HCT116 (cell line): ENCODE measurements around the gene YAP1.

Source experiments
- CBX3 ChIP-seq: IDR thresholded peaks from 2 replicates; pipeline ENCODE4 v1.6.1; 2012; ENCODE audit warnings: low read depth
- CTCF ChIP-seq, 3 experiments: fragments of 200-600 bp in 1 of 3; sonication (generic) in 1 of 3; IDR thresholded peaks in 2 of 3; conservative IDR thresholded peaks in 1 of 3; 2 replicates each; pipeline ENCODE4 v1.5.1; 2012 to 2017; ENCODE audit warnings: low read depth in 2 of 3, low read length in 2 of 3, antibody characterized with exemption in 1 of 3, borderline replicate concordance in 1 of 3, control low read depth in 1 of 3, mild to moderate bottlenecking in 1 of 3, mixed read lengths in 1 of 3, mixed run types in 1 of 3, moderate library complexity in 1 of 3; ENCODE audit not compliant: insufficient read depth in 1 of 3
- EZH2 ChIP-seq: fragments of 200-600 bp; sonication (generic); IDR thresholded peaks from 2 replicates; pipeline ENCODE4 v1.6.1; 2017; ENCODE audit warnings: antibody characterized with exemption, mixed run types
- JUND ChIP-seq: IDR thresholded peaks from 2 replicates; pipeline ENCODE4 v1.6.1; 2012
- MAX ChIP-seq: IDR thresholded peaks from 2 replicates; pipeline ENCODE4 v1.6.1; 2012
- POLR2A ChIP-seq: IDR thresholded peaks from 2 replicates; pipeline ENCODE4 v1.7.0; 2011; ENCODE audit warnings: borderline replicate concordance; ENCODE audit not compliant: insufficient read depth, insufficient read length; ENCODE audit errors: extremely low read depth
- RAD21 ChIP-seq: IDR thresholded peaks from 2 replicates; pipeline ENCODE4 v1.6.1; 2012; ENCODE audit warnings: low read depth, mild to moderate bottlenecking
- REST ChIP-seq: IDR thresholded peaks from 2 replicates; pipeline ENCODE4 v1.6.1; 2012; ENCODE audit warnings: low read depth
- SP1 ChIP-seq: IDR thresholded peaks from 2 replicates; pipeline ENCODE4 v1.6.1; 2012; ENCODE audit warnings: low read depth
- SRF ChIP-seq: IDR thresholded peaks from 2 replicates; pipeline ENCODE4 v1.6.1; 2012; ENCODE audit warnings: low read depth
- TCF7L2 ChIP-seq: IDR thresholded peaks from 2 replicates; pipeline ENCODE4 v1.7.0; 2011; ENCODE audit warnings: borderline replicate concordance, inconsistent platforms; ENCODE audit not compliant: insufficient read depth, insufficient read length; ENCODE audit errors: extremely low read depth
- ZBTB33 ChIP-seq: IDR thresholded peaks from 2 replicates; pipeline ENCODE4 v1.6.1; 2011; ENCODE audit warnings: mild to moderate bottlenecking, low read length, moderate library complexity; ENCODE audit not compliant: insufficient replicate concordance; ENCODE audit errors: extremely low read depth

- TF ChIP-seq TCF7L2 = no peak
- TF ChIP-seq CTCF (IDR thresholded peaks at IDR 0.05 in 2 of 3, conservative IDR thresholded peaks at IDR 0.05 in 1 of 3; ENCODE audit: borderline replicate concordance in 1 of 3, insufficient read depth in 1 of 3, low read depth in 2 of 3, low read length in 2 of 3) = no peak
- TF ChIP-seq POLR2A = no peak
- no peak for TF ChIP-seq RAD21
- TF ChIP-seq MAX = no peak
- TF ChIP-seq EZH2 = no peak
- peak; percentile 37; the same call in 1 of the 2 replicates for TF ChIP-seq JUND
- TF ChIP-seq SP1 = peak; percentile 21; the same call in 1 of the 2 replicates
- peak; percentile 18; the same call in 1 of the 2 replicates for TF ChIP-seq CBX3
- TF ChIP-seq REST = no peak
- TF ChIP-seq ZBTB33 = no peak
- TF ChIP-seq SRF = no peak
Observed at GRCh38 chr11:102226702-102227490, 116.6 kb downstream of the YAP1 start.
